NCI-H774 (cell line): ENCODE data around the gene NEK6.

Source experiments
- DNase-seq: peaks from one replicate; lab custom pipeline; 2025; lab: John Stamatoyannopoulos, UW

The NEK6 gene

DNA sequence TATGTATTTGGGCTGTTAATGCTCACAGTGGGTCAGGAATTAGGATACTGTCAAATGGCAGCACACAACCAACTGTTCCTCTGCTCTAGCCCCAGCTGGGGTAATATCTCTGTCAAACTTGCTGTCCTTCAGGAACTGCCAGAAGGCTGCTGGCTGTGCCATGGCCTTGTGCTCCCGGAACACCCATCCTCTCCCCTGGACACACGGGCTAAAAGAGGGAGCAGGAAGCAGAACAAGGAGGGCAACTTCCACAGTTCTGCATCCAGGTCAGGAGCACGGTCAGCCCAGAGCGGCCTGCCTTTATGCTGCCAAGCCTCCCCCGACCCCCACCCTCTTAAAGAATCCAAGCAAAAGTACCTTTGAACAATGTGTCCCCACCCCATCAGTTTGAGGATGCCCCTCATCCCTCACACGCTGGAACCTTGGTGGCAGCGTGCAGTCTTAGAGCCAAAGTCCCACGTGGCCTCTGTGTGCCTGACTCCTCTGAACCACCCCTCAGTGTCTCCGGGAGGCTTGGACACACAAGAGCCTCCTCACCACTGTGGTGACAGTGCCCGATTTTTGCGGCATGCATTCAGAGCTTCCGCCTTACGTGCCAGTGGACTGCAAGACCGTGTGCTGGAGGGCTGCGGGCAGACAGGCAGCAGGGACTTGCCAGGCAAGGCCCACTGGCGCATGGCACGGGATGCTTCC lies 96.7 kb downstream of the NEK6 start:
- DNase-seq = no peak

DNA sequence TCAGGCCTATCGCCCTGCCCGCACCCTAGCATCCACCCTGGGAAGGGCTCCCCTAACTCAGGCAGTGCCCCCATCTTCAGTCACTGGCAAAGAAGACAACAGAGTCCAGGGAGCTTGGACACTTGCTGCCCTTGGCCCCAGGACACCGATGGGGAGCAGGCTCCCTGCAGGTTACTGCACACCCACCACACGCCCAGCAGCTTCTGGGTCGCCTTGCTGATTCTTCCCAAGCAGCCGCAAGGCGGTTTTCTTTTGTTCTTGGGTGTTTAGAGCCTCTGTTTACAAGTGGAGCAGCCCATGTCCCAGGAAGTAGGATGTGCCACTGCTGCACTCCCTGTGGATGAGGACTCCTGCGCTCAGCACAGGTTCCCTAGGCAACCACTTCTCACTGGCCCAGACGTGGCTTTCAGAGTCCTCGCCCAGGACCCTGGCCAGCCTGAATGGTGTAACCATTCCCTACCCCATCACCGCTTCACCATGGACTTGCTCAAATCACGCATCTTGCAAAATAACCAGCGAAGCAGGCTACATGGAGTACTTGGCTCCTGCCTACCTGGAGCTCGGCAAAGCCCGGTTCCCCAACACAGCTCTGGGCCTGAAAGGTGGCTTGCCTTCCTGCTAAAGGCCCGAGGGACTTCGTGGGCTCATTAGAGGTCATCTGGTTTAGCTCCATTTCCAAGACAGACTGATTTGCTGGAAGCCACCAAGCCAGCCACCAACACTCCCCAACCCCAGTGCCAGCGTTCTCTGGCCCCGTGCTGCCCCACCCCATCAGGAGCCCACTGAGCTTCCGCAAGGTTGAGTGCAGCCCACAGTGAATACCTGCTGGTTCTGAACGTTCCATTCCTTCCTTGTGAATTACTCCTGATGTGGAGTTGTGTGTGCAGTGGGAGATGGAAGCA lies 97.5 kb downstream of the NEK6 start:
- DNase-seq = no peak

DNA sequence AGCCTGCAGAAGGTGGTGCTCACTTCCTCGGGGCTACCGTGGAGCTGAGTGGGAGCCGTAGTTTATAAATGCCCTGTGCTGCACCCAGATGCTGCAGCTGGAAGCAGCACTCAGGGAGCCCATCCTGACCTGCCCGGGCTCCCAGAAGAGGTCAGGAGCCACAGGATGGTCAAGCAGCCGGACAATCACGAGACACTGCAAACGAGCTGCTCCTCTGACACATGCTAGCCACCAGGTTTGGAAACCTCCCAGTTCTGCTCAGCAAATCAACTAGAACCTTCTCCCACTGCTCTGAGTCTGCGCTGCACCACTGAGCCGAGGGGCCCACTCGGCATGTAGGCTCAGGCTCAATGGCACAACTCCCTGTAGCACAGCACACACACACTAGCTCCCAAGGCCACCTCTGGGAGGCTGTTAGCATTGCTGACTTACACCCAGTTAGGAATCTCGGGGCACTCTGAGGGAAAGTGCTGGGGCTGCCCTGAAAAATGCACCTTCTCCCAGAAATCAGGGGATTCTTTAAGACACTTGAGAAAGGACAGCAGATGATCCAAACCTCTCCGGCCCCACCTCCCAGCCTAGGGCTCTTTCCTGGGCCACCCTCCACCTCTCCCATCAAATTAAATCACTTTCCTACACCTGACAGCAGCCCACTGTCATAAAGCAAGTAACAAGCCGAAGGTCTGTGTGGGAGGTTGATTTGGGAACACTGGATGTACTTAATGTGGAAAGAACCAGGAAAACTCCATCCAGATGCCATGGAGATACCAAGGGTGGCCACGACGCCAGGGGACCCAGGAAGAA lies 98.4 kb downstream of the NEK6 start:
- no peak for DNase-seq

DNA sequence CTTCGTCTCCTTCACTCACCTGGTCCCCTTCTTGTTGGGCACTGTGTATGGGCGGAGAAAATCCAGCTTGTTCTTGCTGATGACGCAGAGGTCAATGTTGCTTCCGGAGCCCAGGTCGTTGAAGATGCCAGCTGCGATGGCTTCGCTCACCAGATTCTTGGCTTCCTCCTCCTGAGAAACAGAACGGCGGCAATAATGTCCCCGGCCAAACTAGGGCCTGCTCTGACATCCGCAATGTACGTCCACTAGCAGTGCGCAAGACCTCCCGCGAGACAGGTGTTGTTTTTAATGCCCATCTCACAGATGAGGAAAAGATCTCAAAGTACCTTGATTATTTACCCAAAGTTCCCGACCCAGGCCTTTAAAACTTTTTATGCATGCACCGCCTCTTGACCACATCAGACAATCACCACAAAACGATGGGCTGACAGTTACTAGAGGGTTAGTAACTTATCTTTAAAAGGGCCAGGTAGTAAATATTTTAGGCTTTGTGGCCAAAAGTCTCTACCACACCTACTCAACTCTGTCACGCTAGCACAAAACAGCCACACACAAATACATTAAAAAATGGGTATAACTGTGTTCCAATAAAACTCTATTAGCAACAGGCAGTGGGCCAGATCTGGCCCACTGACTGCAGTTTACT lies 99.1 kb downstream of the NEK6 start:
- DNase-seq = no peak

DNA sequence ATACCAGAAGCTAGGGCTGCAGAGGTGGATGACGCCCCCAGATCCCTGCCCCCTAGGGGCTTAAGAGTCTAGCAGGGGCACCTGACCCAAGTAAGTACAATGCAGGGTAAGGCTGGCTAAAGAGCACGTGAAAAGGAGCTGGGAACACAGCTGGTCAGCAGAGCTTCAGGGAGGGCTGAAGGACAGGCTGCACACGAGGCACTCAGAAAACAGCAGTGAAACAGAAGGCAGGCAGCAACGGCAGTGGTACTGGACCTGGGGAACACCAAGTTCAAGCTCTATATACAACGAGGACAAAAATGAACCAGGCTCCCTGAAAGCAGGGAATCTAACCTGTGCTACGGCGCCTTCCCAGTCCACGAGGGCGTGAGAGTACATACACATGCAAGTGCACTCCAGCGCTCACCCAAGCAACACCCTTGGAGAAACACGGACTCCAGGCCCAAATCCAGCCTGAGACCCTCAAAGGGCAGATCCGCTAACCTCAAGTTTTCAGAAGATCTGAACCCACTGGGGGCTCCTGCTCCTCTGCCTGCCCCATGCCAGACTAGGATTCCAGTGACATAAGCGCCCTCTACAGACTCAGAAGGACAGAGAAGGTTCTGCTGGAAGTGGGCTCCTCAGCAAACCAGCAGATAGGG lies 100.1 kb downstream of the NEK6 start:
- no peak for DNase-seq

DNA sequence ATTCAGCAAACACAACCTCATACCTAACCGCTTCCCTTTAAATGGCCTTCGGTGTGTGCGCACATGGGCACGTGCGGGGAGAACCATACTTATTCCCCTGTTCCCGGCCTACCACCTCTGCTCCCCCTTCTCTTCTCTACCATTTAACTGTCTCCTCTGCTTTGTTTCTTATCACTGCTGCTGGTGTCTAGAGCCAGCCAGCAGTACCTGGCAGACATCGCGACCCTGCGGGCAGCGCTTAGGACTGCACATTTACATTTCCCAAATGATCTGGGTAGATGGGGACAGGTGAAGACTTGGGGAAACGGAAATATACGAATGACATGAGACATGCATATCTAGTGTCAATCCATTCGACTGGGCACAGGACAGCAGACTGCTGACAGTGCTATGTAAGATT lies 100.9 kb downstream of the NEK6 start:
- DNase-seq = no peak

DNA sequence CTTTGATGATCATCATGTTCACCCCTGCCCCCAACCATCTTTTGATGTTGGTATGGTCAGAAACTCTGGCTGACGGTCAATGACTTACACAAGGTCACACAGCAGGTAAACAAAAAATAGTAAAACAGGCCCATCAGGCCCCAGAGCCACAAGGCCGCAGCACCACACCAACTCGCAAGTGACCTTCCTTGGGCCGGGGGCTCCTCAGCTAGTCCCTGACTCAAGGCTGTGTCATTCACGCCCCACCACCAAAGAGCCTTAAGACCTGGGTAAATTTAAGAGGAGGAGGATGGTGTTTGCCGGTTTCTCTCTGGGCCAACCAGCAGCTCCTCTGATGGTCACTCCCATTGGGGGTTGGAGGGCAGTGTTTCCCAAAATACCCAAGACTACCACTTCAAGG lies 101.7 kb downstream of the NEK6 start:
- no peak for DNase-seq

DNA sequence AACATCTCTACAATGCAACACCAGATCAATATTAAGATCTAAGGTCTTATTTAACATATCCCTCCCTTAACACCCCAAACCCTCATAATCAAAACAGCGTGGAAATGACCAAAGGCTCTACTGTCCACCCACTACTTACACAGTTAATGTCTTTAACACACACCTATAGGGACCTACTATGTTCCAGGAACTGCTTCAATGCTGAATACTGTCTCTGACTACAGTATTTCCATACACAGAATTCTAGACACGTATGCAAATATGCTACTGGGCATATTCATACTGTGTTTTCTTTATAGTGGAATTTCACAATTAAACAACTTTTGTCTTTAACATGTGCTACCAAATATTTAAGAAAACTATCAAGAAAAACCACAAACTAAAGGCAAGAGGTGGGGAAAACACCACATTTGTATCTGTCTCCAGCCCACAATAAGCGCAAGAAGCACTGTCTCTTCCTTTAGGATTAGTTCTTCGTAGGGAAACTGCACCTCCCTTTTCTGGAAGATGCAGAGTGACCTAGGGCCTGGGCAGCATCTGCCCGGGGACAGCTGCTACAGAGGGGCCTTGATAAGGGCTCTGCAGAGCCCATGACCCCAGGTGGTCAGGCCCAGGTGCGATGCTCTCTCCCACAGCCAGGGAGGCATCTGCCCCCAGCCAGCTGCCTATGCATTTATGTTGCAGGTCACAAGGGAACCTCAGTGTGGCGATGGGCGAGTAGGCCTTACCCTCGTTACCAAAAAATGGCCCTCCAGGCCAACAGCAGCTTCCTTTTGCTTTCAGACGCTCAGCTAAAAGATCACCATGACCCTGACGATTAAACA lies 102.3 kb downstream of the NEK6 start:
- DNase-seq = no peak

DNA sequence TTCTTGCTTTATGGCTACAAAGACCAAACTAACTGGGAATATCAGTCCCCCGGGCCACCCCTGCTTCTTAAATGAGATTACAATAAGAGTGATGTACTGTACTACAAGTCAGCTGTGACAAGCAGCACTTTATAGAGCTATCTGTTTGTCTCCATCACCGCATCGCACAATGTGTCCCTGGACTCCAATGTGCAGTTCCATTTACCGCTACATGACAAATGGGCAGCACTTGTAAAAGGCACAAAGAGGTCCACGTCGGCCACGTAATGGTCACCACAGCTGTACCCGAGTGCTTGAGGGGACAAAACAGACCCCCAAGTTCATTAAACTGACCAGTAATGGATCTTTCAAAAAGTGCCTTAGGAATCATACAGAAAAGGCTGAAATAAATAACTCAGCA lies 103.4 kb downstream of the NEK6 start:
- no peak for DNase-seq

DNA sequence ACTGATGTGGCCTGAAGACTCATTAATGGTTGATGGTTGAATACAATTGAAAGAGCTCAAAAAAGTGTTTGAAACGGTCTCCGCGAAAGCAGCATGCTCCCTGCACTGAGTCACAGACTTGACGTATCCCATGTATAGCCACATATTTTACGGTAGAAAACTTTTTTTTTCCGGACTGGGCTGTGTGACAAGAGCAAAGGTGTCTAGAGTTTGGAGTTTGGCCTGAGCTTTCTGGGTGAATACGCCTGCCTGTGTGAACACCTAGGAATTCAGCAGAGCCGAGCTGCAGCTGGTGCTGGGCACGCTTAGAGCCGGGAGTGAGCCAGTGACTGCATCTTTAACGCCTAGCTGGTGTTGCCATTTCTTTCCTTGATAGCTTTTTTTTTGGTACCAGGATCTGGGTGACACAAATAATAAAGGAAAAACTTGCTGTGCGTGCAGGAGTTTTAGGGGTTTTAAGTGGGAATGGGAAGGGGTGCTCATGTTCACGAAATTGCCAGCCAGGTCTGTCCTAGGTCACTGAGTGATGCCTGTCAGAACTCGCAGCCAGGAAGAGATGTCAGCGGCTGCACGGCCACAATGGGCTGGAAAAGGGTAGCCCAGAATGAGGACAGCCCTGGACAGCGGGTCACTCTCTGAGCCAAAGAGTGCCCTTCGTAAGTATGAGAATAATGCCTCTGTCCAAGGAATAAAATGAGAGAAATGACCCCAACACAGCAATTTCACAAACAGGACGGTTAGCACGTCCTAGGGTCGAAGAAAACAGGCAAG lies 105.8 kb downstream of the NEK6 start:
- no peak for DNase-seq

DNA sequence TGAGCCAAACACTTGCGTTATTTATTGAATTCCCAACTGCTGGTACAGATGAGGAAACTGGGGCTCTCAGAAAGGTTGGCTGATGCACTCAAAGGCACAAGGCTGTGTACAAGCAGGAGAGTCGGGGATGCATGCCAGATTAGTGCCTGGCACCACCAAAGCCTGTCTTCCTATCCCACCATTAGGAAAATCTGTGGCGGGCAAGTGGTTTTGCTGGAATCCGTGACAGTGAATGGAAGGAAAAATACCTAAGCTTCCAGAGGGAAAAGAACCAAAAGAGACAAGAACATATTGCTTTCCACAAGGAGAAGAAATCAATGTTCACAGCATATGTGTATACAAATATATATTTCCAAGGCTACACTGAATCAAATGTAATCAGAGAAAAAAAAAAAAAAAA lies 106.4 kb downstream of the NEK6 start:
- DNase-seq = no peak

DNA sequence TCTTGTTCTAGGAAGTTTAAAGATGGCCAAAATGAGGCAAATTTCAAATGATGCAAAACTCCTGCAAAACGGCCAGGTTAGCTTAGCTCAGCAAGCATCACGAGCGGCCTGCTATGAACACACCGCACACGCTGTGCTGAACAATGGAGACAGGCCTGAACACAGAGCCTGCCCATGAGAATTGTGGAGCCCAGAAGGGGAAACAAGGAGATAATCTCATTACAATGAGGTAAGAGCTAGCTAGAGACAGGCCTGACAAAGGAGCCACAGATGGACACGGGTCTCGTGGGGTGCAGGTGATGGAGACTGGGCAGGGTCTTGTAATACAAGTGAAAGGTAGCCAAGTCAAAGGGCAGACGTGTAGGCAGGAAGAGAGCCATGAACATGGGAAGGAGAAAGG lies 107.3 kb downstream of the NEK6 start:
- no peak for DNase-seq

DNA sequence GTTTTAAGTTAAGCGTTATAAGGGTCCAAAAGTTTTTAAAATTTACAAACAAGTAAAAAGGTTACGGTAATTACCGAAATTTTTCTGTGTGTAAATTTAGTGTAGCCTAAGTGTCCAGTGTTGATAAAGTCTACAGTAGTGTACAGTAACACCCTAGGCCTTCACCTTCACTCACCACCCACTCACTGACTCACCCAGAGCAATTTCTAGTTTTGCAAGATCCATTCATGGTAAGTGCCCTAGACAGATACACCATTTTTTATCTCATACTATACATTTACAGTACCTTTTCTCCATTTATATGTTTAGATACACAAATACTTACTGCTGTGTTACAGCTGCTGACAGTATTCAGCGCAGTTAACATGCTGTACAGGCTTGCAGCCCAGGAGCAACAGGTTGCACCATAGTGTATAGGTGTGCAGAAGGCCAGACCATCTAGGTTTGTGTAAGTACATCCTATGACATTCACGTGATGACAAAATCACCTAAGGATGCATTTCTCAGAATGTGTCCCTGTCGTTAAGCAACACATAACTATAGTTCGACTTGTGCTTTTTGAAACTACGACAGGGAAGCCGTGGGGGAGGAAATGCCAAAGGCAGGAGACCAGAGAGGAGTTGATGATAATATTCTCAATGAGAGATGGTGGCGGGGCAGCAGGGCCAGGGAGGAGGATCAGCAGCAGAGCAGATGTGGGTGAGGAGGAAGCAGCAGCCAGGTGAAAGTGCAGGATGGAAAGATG lies 108.9 kb downstream of the NEK6 start:
- no peak for DNase-seq

DNA sequence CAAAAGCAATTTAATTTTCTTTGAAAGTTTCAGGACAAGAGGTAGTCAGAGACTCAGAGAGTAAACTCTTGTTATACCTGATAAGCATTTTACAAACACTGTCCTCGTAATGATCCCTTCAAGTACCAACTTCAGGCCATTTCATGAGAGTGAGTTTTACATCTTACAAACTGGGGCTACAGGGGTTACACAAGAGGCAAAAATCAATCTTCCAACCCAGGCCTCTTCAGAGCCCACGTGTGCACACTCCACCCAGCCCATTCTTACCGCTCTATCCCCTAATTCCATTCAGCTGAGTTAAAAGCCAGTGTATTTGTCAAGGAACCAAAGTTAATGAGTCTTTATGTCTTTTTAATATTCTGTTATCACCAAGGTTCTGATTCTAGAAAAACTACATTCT lies 110.9 kb downstream of the NEK6 start:
- DNase-seq = no peak

DNA sequence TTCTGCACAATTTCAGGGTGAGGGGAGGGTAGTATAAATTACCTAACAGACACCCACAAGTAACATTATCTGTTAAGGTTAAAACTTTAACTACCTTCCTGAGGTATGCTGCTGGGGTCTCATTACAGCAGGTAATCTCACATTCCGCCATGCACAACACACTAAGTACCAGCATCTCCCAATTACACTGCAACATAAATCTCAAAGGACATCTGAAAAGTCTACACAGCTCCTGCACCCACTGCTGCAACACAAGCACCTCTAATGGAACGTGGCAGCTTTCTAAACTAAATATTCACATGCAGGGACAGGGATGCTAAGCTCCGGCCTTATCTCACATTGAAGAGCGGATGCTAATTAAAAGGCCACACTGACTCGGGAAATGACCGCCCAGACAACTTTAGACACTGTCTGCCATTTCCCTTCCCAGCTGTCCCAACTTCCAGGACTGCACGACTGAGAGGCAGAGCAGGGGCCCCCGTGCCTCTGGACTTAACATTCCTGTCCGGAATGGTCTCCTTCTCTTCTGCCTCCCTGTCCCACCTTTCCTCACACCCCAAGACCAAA lies 111.6 kb downstream of the NEK6 start:
- no peak for DNase-seq

DNA sequence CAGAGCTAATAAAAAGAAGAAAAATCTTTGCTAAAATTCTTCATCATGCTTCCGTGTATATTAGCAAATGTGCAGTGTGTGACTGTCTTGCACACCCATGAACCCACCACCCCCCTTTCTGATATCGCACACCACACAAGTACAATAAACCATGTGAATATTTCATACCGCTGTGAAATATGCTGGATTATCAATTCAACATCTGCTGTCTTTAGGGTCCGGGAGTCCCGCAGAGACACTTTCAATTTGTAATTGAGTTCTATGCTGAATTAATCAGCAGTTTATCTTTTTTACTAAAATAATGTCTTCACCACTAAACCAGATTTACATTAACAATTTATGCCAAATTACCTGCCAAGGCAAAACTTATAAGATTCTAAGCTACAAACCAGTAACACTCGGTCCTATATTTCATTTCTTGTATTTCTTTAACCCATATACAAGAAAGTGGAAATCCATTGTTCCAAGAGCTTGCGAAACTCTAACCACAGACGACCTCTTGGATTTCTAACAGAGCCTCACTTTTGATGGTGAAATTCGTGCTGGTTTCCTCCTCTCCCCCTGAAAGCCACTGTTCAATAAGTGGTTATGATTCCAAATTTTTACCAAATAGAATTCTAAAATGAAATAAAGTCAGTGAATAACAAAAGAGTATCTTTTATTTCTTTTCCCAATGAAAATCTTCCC lies 113.3 kb downstream of the NEK6 start:
- DNase-seq = no peak

DNA sequence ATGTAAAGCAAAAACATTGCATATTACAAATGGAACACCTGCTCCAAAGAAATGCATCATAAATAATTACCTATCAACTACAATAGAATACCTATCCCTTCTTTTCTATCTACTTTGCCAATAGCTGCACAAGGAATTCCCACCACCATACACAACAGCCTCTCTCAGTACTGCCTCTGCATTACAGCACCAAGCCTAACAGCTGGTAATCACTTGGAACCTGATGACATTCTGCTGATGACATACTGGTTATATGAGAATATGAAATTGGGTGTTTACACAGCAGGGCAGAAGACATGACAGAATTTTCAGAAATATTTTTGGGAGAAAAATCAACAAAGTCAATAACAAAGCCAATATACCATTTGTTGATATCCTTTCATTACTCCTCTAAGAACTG lies 114.3 kb downstream of the NEK6 start:
- DNase-seq = no peak

DNA sequence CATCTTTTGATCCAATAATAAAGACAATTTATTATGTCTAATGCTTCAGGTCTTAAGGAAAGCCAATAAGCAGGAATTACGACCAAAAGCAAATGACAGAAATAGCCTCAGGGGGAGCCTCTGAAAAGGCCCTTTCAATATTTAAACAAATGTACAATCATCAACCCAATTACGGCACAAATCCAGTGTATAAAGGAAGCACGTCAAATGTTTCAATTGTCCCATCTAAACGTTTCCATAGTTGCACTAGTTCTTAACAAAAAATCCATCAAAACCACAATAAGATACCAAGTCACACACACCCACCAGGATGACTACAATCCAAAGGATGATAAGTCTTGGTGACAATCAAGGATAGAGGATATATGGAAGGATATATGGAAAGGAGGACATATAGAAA lies 115.6 kb downstream of the NEK6 start:
- DNase-seq = no peak
